ENCODE data around the gene KRT71. TPM values are rescaled to one million over a fixed set of nuclear protein-coding genes. Genes with fewer than 3 reads are reported as not detected.

The KRT71 gene
- polyA plus RNA-seq, 3 donors = not detected

- WGBS (ENCODE audit: insufficient coverage) = 100% methylated on average over 2 of the region's 3 CpGs
- Histone ChIP-seq H3K4me2 (replicated peaks; ENCODE audit: extremely low read depth, low read length, poor library complexity, severe bottlenecking) (no peak overlapping the region), H3K27ac (ENCODE audit: low read depth in 1 of 2, low read length in 2 of 2) (no peak overlapping the region), H3K27me3 (ENCODE audit: control insufficient read depth in 2 of 2, insufficient read depth in 2 of 2, low read length in 2 of 2) (no peaks in the 10 kb centered on the region), H3K9ac (ENCODE audit: insufficient read depth, low read length, poor library complexity, severe bottlenecking) (no peak overlapping the region), H4K20me1 (ENCODE audit: insufficient read depth, low read length) (no peaks in the 10 kb centered on the region), H3K36me3 (replicated peaks in 1 of 2; ENCODE audit: control insufficient read depth in 1 of 2, insufficient read depth in 2 of 2, low read length in 2 of 2) (no peaks in the 10 kb centered on the region), H3K79me2 (ENCODE audit: insufficient read depth, low read length) (no peaks in the 10 kb centered on the region), H3K4me3 (replicated peaks in 1 of 3; ENCODE audit: low read depth in 2 of 3, low read length in 3 of 3) (no peak overlapping the region), H3K4me1 (ENCODE audit: control insufficient read depth in 1 of 2, insufficient read depth in 2 of 2, low read length in 2 of 2) (no peaks in the 10 kb centered on the region), H2AFZ (ENCODE audit: insufficient read depth, low read depth, low read length, poor library complexity, severe bottlenecking) (no peak overlapping the region), H3K9me3 (replicated peaks in 1 of 2; ENCODE audit: control insufficient read depth in 1 of 2, insufficient read depth in 1 of 2, low read length in 2 of 2) (no peaks in the 10 kb centered on the region)
- Mint-ChIP-seq H3K27me3 (ENCODE audit: low read depth in 3 of 3) (peaks cover 3 to 7% (median 6%) of the 10 kb centered on the region in 3 donors), H3K36me3 (no peaks in the 10 kb centered on the region), H3K9me3 (no peaks in the 10 kb centered on the region), H3K4me3 (no peak overlapping the region), H3K4me1 (no peaks in the 10 kb centered on the region), H3K27ac (no peak overlapping the region)
- intact Hi-C loops (cut with micrococcal nuclease) = no loop called here
- no peak for TF ChIP-seq CTCF (IDR thresholded peaks at IDR 0.05)
- no peak for DNase-seq
Measured at GRCh38 chr12:52578469-52578868, 25.5 kb upstream of the KRT71 start.

- no peak overlapping the region for H3K4me2 ChIP-seq (replicated peaks; ENCODE audit: extremely low read depth, low read length, poor library complexity, severe bottlenecking)
- peaks cover 3 to 8% (median 6%) of the 10 kb centered on the region in 3 donors for H3K27me3 Mint-ChIP-seq (ENCODE audit: low read depth in 3 of 3)
- H3K4me1 ChIP-seq (ENCODE audit: control insufficient read depth in 1 of 2, insufficient read depth in 2 of 2, low read length in 2 of 2) = no peaks in the 10 kb centered on the region
- H3K4me3 Mint-ChIP-seq = no peak overlapping the region
- intact Hi-C loops (cut with micrococcal nuclease) = no loop called here
- H3K27ac Mint-ChIP-seq = no peak overlapping the region
- no peaks in the 10 kb centered on the region for H3K36me3 Mint-ChIP-seq
- no peaks in the 10 kb centered on the region for H3K27me3 ChIP-seq (ENCODE audit: control insufficient read depth in 2 of 2, insufficient read depth in 2 of 2, low read length in 2 of 2)
- H3K79me2 ChIP-seq (ENCODE audit: insufficient read depth, low read length) = no peaks in the 10 kb centered on the region
- TF ChIP-seq CTCF (IDR thresholded peaks at IDR 0.05) = no peak
- no peak overlapping the region for H3K9ac ChIP-seq (ENCODE audit: insufficient read depth, low read length, poor library complexity, severe bottlenecking)
- H2AFZ ChIP-seq (ENCODE audit: insufficient read depth, low read depth, low read length, poor library complexity, severe bottlenecking) = no peak overlapping the region
- no peaks in the 10 kb centered on the region for H3K9me3 Mint-ChIP-seq
- no peaks in the 10 kb centered on the region for H3K36me3 ChIP-seq (replicated peaks in 1 of 2; ENCODE audit: control insufficient read depth in 1 of 2, insufficient read depth in 2 of 2, low read length in 2 of 2)
- H3K27ac ChIP-seq (ENCODE audit: low read depth in 1 of 2, low read length in 2 of 2) = no peak overlapping the region
- 94% methylated on average over 6 of the region's 8 CpGs for WGBS (ENCODE audit: insufficient coverage)
- H3K4me3 ChIP-seq (replicated peaks in 1 of 3; ENCODE audit: low read depth in 2 of 3, low read length in 3 of 3) = no peak overlapping the region
- H3K9me3 ChIP-seq (replicated peaks in 1 of 2; ENCODE audit: control insufficient read depth in 1 of 2, insufficient read depth in 1 of 2, low read length in 2 of 2) = no peaks in the 10 kb centered on the region
- no peaks in the 10 kb centered on the region for H3K4me1 Mint-ChIP-seq
- no peak for DNase-seq
- H4K20me1 ChIP-seq (ENCODE audit: insufficient read depth, low read length) = no peaks in the 10 kb centered on the region
Measured at GRCh38 chr12:52577316-52577715, 24.4 kb upstream of the KRT71 start.
